ENCODE results near the gene IRAG1. TPM values are rescaled to one million over a fixed set of nuclear protein-coding genes. Genes with fewer than 3 reads are reported as not detected.

The IRAG1 gene
- total RNA-seq, 1 experiment from 2014 or later = 0.21 TPM

GRCh38 chr11:10676919-10677318 lies 16.6 kb downstream of the IRAG1 start:
- no peak for DNase-seq (ENCODE audit: low read depth, low spot score)
- in situ Hi-C loops (cut with HindIII; ENCODE audit: low pct_unique_long_range_greater_than_20kb, low sequenced_read_pairs) = no loop called here

GRCh38 chr11:10674911-10675440 lies 18.6 kb downstream of the IRAG1 start:
- DNase-seq (ENCODE audit: low read depth, low spot score) = no peak
- in situ Hi-C loops (cut with HindIII; ENCODE audit: low pct_unique_long_range_greater_than_20kb, low sequenced_read_pairs) = no loop called here

- no peak for DNase-seq (ENCODE audit: low read depth, low spot score)
- in situ Hi-C loops (cut with HindIII; ENCODE audit: low pct_unique_long_range_greater_than_20kb, low sequenced_read_pairs) = no loop called here
These were observed 19.1 kb downstream of the IRAG1 start for GRCh38 chr11:10674440-10674855.

- DNase-seq (ENCODE audit: low read depth, low spot score) = no peak
- in situ Hi-C loops (cut with HindIII; ENCODE audit: low pct_unique_long_range_greater_than_20kb, low sequenced_read_pairs) = no loop called here
These were observed 20.0 kb downstream of the IRAG1 start for GRCh38 chr11:10673501-10674062.

- no peak for DNase-seq (ENCODE audit: low read depth, low spot score)
- in situ Hi-C loops (cut with HindIII; ENCODE audit: low pct_unique_long_range_greater_than_20kb, low sequenced_read_pairs) = no loop called here
These were observed 23.5 kb downstream of the IRAG1 start for GRCh38 chr11:10670099-10670498.

- DNase-seq (ENCODE audit: low read depth, low spot score) = peak; percentile 34
- in situ Hi-C loops (cut with HindIII; ENCODE audit: low pct_unique_long_range_greater_than_20kb, low sequenced_read_pairs) = no loop called here
These were observed 24.1 kb downstream of the IRAG1 start for GRCh38 chr11:10669258-10670033.

GRCh38 chr11:10667521-10667885 lies 26.1 kb downstream of the IRAG1 start:
- DNase-seq (ENCODE audit: low read depth, low spot score) = no peak
- in situ Hi-C loops (cut with HindIII; ENCODE audit: low pct_unique_long_range_greater_than_20kb, low sequenced_read_pairs) = no loop called here

- in situ Hi-C loops (cut with HindIII; ENCODE audit: low pct_unique_long_range_greater_than_20kb, low sequenced_read_pairs) = no loop called here
These were observed 26.7 kb downstream of the IRAG1 start for GRCh38 chr11:10666556-10667520.

GRCh38 chr11:10664496-10664895 lies 29.1 kb downstream of the IRAG1 start:
- in situ Hi-C loops (cut with HindIII; ENCODE audit: low pct_unique_long_range_greater_than_20kb, low sequenced_read_pairs) = no loop called here

More at GRCh38 chr11:10666556-10667520, 26.7 kb downstream of the IRAG1 start:
- DNase-seq (ENCODE audit: low read depth, low spot score) = no peak

GRCh38 chr11:10663990-10664389 lies 29.6 kb downstream of the IRAG1 start:
- in situ Hi-C loops (cut with HindIII; ENCODE audit: low pct_unique_long_range_greater_than_20kb, low sequenced_read_pairs) = no loop called here
- DNase-seq (ENCODE audit: low read depth, low spot score) = no peak

More at GRCh38 chr11:10664496-10664895, 29.1 kb downstream of the IRAG1 start:
- no peak for DNase-seq (ENCODE audit: low read depth, low spot score)

- no peak for DNase-seq (ENCODE audit: low read depth, low spot score)
- in situ Hi-C loops (cut with HindIII; ENCODE audit: low pct_unique_long_range_greater_than_20kb, low sequenced_read_pairs) = no loop called here
These were observed 30.2 kb downstream of the IRAG1 start for GRCh38 chr11:10663365-10663764.

GRCh38 chr11:10660323-10660722 lies 33.2 kb downstream of the IRAG1 start:
- DNase-seq (ENCODE audit: low read depth, low spot score) = no peak
- in situ Hi-C loops (cut with HindIII; ENCODE audit: low pct_unique_long_range_greater_than_20kb, low sequenced_read_pairs) = no loop called here

GRCh38 chr11:10659339-10660216 lies 34.0 kb downstream of the IRAG1 start:
- in situ Hi-C loops (cut with HindIII; ENCODE audit: low pct_unique_long_range_greater_than_20kb, low sequenced_read_pairs) = no loop called here
- DNase-seq (ENCODE audit: low read depth, low spot score) = peak; percentile 9

GRCh38 chr11:10658621-10659338 lies 34.8 kb downstream of the IRAG1 start:
- DNase-seq (ENCODE audit: low read depth, low spot score) = no peak
- in situ Hi-C loops (cut with HindIII; ENCODE audit: low pct_unique_long_range_greater_than_20kb, low sequenced_read_pairs) = no loop called here

GRCh38 chr11:10657308-10658271 lies 36.0 kb downstream of the IRAG1 start:
- in situ Hi-C loops (cut with HindIII; ENCODE audit: low pct_unique_long_range_greater_than_20kb, low sequenced_read_pairs) = no loop called here
- DNase-seq (ENCODE audit: low read depth, low spot score) = peak; percentile 32
